ENCODE results near the gene PCDHGB2.
A peak's percentile ranks its signal among the peaks of the same experiment; 100 is the strongest.

GRCh38 chr5:141343242-141343952 lies 16.4 kb upstream of the PCDHGB2 start, which contains the start of gene PCDHGA3:
- peak in 5 of 7 experiments; percentile 18 to 36 (median 34) for TF ChIP-seq CTCF (IDR thresholded peaks at IDR 0.05)
- TF ChIP-seq POLR2A (IDR thresholded peaks at IDR 0.05): no peak

Measured in body of pancreas (tissue), 4 donors.